NCI-H1417 treated with DMSO at 0.1 percent for 48 hours (cell line): ENCODE measurements around the gene ZNF846.
"Not testable (repeated sequence)": the region's sequence is repeated elsewhere in the genome, so short reads cannot be mapped to it uniquely, and the experiment has no call there.

ENCODE experiments used
- DNase-seq: peaks from one replicate; lab custom pipeline; 2025; lab: John Stamatoyannopoulos, UW

Gene ZNF846

GRCh38 chr19:9784163-9784496 lies 15.6 kb upstream of the ZNF846 start:
- not testable (repeated sequence) for DNase-seq

GRCh38 chr19:9782338-9782737 lies 13.8 kb upstream of the ZNF846 start:
- no peak for DNase-seq

- DNase-seq: no peak
Observed at GRCh38 chr19:9757544-9758501, 10.7 kb downstream of the ZNF846 start.

- no peak for DNase-seq
Observed at GRCh38 chr19:9752701-9753443, 15.7 kb downstream of the ZNF846 start.

- DNase-seq: no peak
Observed at GRCh38 chr19:9751446-9751845, 17.1 kb downstream of the ZNF846 start.

DNA sequence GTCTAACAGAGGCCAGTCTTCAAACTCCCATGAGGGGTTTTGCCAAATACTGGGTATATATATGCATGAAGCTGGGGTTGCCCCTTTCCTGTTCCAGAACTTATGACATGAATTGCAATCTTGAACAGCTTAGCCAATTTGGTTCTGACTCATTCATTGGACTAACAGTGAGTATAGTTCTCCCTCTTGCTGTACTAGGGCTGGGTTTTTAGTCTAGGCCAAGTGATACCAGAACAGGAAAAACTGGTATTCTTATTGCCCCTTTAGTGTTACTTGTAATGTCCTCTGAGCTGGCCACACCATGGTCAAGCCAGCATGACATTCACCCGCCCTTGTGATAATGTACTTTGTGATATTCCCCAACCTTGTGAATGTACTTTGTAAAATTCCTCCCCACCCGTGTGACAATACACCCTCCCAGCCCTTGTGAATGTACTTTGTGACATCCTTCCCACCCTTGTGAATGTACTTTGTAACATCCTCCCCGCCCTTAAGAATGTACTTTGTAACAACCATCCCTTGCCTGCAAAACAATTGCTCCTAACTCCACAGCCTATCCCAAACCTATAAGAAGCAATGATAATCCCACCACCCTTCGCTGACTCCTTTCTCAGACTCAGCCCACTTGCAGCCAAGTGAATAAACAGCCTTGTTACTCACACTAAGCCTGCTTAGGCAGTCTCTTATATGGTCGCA lies 26.9 kb downstream of the ZNF846 start:
- no peak for DNase-seq

- DNase-seq: no peak
Observed at GRCh38 chr19:9735986-9736385, 32.6 kb downstream of the ZNF846 start.

GRCh38 chr19:9730056-9730455 lies 38.5 kb downstream of the ZNF846 start:
- DNase-seq: not testable (repeated sequence)

DNA sequence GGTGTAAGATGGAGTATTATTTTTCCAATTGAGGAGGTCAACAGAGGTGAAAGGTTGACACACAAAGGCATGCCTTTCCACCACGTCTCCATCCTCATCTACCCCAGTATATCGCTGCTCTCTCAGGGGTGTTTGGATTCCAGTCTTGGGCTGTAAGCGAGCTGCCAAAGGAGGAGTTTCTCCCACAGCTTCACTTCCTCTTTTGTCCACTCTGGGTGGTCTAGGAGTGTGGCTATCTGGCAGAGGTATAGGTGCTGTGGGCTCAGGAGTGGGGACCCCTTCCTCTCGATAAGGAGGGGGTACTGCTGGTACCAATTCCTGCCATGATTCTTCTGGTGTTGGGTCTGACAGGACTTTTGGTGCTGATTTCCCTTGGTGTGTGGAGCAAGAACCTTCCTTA lies 39.4 kb downstream of the ZNF846 start:
- no peak for DNase-seq

GRCh38 chr19:9727644-9728043 lies 40.9 kb downstream of the ZNF846 start:
- no peak for DNase-seq

DNA sequence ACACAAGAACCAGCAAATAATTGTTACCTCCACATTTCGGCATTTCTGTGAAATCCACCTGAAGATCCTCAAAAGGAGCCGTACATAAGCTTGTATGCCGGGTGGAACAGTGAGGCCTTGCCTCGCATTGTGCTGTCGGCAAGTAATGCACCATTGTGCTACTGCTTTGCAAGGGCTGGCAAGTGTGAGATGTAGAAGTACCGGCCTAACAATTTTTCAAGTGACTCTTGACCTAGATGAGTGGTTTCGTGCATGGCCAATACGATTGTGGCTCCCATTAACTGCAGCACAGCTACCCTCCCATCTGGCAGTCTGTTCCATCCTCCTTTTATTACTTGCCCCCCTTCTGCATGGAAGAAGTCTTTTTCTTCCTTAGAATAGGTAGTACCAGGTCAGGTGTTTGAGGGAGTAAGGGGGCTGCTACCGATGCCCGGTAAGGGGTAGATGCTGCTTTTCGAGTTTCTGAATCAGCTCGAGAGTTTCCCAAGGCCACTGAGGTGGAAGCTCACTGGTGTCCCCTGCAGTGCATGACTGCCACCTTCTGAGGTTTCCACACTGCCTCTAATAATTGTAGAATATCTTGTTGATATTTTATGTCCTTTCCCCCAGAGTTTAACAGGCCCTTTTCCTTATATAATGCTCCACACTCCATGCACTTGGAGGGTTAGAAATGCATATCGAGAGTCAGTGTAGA lies 42.9 kb downstream of the ZNF846 start:
- not testable (repeated sequence) for DNase-seq

DNA sequence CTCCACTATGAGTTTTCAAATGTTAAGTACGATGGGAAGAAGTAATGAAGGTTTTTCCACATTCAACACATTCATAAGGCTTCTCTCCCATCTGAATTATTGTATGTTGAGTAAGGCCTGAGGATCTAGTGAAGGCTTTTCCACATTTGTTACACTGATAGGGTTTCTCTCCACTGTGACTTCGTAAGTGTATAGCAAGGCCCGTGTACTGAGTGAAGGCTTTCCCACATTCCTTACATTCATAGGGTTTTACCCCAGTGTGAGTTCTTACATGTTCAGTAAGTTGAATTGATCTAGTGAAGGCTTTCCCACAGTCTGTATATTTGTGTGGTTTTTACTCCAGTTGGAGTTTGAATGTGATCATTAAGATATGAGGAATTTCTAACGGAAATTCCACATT lies 44.4 kb downstream of the ZNF846 start:
- no peak for DNase-seq

DNA sequence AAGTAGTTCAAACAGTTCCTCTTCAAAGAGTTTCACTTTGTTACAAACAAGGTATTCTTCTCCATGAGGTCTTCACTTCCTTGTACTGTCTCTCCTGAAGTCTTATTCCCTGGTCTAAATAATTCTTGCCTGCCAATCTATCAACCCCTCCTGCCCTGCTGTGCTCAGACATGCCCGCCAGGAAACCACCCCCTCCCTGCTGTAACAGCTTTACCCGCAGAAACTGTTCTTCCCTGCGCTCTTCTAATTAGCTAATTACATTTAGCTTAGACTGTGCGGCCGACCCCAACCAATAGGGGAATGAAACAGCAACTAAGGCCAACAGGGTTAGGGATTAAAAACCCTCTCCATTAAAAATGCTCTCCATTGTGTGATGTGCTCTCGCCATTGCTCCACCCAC lies 46.7 kb downstream of the ZNF846 start:
- no peak for DNase-seq

DNA sequence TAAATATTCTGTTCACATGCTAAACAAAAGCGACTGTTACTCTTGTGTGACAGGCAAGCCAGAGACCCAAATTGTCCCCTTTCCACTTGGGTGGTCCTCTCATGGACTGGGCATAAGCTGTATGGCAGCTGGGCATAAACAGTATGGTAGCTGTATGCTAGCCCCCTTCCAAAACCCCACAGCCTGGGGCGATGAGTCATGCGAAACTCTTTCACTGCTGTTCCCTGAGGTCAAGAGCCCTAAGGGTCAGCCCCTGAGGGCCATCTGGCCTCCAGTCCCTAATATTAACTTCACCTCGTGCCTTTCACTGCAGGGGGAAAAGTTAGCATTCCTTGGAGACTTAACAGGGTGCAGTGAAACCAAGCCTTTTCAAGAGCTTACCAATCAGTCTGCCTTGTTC lies 48.0 kb downstream of the ZNF846 start:
- DNase-seq: no peak

DNA sequence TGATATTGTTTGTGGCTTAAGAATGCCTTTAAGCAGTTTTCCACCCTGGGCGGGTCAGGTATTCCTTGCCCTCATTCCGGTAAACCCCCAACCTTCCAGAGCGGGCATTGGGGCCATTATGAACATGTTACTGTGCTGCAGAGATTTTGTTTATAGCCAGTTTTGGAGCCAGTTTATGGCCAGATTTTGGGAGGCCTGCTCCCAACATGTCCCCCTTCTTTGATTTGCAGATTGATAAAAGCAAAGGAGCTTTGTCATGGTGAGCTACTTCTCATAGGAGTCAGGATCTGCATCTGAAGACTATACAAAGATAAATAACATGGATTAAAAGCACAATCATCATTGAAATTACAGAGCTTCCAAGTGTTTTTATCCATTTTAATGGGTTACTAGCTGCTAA lies 56.7 kb downstream of the ZNF846 start:
- DNase-seq: no peak

- no peak for DNase-seq
Observed at GRCh38 chr19:9709305-9709704, 59.2 kb downstream of the ZNF846 start.

GRCh38 chr19:9705836-9706235 lies 62.7 kb downstream of the ZNF846 start:
- no peak for DNase-seq

GRCh38 chr19:9702186-9702585 lies 66.4 kb downstream of the ZNF846 start:
- no peak for DNase-seq
